Measurements from ENCODE around the gene NUP93. TPM values are rescaled to one million over a fixed set of nuclear protein-coding genes. Genes with fewer than 3 reads are reported as not detected.
"Not testable (repeated sequence)": the region's sequence is repeated elsewhere in the genome, so short reads cannot be mapped to it uniquely, and the experiment has no call there.

NUP93 gene
- total and polyA plus RNA-seq, 7 donors, result 13.8 to 35.8 (median 21.4) TPM

DNA sequence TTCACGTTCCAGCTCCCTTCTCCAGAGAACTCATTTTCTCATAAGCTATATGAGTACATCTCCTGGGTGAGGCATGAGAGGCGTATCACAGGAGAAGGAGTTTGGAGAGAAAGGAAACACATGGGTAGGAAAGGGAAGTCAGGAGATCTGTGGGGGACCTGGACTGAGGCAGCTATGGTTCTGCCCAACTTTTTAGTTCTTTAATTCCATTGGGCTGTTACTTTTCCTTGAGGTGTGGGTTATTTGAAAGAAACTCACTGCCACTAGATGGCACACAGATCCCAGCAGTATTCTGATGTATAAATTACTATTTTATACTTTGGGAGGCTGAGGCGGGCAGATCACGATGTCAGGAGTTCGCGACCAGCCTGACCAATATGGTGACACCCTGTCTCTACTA, 63.6 kb downstream of the NUP93 start:
- no peaks in the 10 kb centered on the region for H3K4me1 ChIP-seq
- TF ChIP-seq POLR2AphosphoS5 (IDR thresholded peaks at IDR 0.05), result no peak
- TF ChIP-seq POLR2A (IDR thresholded peaks at IDR 0.05), result no peak
- TF ChIP-seq, protein P1, sequence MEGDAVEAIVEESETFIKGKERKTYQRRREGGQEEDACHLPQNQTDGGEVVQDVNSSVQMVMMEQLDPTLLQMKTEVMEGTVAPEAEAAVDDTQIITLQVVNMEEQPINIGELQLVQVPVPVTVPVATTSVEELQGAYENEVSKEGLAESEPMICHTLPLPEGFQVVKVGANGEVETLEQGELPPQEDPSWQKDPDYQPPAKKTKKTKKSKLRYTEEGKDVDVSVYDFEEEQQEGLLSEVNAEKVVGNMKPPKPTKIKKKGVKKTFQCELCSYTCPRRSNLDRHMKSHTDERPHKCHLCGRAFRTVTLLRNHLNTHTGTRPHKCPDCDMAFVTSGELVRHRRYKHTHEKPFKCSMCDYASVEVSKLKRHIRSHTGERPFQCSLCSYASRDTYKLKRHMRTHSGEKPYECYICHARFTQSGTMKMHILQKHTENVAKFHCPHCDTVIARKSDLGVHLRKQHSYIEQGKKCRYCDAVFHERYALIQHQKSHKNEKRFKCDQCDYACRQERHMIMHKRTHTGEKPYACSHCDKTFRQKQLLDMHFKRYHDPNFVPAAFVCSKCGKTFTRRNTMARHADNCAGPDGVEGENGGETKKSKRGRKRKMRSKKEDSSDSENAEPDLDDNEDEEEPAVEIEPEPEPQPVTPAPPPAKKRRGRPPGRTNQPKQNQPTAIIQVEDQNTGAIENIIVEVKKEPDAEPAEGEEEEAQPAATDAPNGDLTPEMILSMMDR (IDR thresholded peaks at IDR 0.05), result no peak
- intact Hi-C loops (cut with DNase I), result no loop called here
- 75 to 79% methylated on average over 6 of the region's 6 CpGs for WGBS, 2 donors
- no peak overlapping the region for H3K27ac ChIP-seq
- no peak overlapping the region for H3K4me3 ChIP-seq
- no peaks in the 10 kb centered on the region for H3K9me3 ChIP-seq
- DNase-seq, result no peak
- no peaks in the 10 kb centered on the region for H3K27me3 ChIP-seq
- no peaks in the 10 kb centered on the region for H3K36me3 ChIP-seq

DNA sequence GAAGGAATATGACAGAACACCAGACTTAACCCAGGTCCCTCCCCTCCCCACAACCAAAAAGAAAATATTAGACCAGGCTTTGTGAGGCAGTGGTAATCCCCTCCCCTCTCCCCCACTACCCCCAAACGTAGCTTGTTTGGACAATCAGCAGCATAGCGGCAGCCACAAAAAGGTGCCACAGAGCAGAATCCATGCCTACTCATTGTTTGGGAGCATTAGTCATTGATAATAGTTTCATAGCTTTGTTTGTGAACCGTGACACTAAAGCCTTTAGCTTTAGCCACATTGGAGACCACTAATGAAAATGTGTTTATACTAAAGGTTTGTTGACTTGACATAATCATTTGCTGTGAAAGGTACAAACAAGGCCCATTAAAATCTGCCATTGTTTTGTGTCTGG, 65.1 kb downstream of the NUP93 start:
- Histone ChIP-seq H3K36me3 (no peaks in the 10 kb centered on the region), H3K4me1 (no peaks in the 10 kb centered on the region), H3K9me3 (no peaks in the 10 kb centered on the region), H3K27ac (no peak overlapping the region), H3K27me3 (no peaks in the 10 kb centered on the region), H3K4me3 (no peak overlapping the region)
- TF ChIP-seq, protein P1 (IDR thresholded peaks at IDR 0.05), result no peak
- TF ChIP-seq POLR2AphosphoS5 (IDR thresholded peaks at IDR 0.05) (no peak), POLR2A (IDR thresholded peaks at IDR 0.05) (no peak), EP300 (IDR thresholded peaks at IDR 0.05) (no peak)
- 88 to 93% methylated on average over 3 of the region's 3 CpGs for WGBS, 2 donors
- intact Hi-C loops (cut with DNase I), result no loop called here
- DNase-seq, result no peak

DNA sequence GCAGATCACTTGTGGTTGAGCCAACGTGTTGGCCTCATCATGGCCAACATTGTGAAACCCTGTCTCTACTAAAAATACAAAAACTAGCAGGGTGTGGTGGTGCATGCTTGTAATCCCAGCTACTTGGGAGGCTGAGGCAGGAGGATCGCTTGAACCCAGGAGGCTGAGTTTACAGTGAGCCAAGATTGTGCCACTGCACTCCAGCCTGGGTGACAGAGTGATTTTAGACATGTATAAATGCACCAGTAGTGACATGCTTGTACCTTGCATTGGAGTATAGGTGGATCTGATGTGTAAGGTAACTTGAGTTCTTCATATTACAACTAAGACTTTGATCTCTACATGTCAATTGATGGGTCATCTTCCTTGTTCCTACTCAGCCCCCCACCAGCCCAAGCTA, 67.1 kb downstream of the NUP93 start:
- 94 to 98% methylated on average over 2 of the region's 2 CpGs for WGBS, 2 donors
- H3K27me3 ChIP-seq; DNase-seq; H3K27ac ChIP-seq; H3K4me1 ChIP-seq; H3K4me3 ChIP-seq; H3K9me3 ChIP-seq; H3K36me3 ChIP-seq; intact Hi-C loops (cut with DNase I): not testable (repeated sequence)

DNA sequence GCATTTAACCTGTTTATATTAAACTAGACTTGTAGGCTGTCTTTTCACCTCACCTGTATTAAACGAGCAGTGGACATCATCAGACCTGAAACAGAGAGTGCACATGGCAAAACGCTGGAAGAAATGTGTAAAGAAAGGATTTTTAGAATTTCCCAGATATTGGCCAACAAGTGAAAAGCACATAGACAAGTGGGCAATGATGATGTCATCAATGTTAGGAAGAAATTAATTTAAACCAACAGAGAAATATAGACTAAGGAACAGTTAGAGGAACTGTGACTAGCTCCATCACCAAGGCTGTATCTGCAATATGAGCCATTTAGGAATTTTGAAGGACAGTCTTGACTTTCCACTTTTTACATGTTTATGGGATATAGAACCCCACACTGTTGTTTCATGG, 67.9 kb downstream of the NUP93 start:
- intact Hi-C loops (cut with DNase I), result no loop called here
- 93 to 95% methylated on average over 2 of the region's 2 CpGs for WGBS, 2 donors
- Histone ChIP-seq H3K36me3 (no peaks in the 10 kb centered on the region), H3K4me1 (no peaks in the 10 kb centered on the region), H3K4me3 (no peak overlapping the region), H3K27ac (no peak overlapping the region), H3K27me3 (no peaks in the 10 kb centered on the region), H3K9me3 (no peaks in the 10 kb centered on the region)
- no peak for DNase-seq
- no peak for TF ChIP-seq POLR2AphosphoS5 (IDR thresholded peaks at IDR 0.05)

DNA sequence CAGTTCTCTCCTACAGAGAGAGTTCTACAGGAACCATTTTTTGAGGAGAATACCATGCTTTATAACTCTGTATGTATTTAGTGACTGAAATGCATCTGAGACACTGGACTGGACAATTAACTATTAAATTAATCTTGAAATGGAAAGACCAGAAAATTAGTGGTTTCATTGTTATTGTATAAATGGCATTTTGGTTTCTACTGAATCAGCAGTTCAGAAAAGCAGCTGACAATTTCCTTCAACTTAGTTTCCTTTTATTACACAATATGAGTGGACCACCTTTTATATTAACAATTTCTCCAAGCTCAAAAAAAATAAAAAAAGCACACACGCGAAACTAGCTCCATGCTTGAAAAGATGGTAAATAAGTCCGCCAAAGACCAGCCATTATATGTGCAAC, 69.0 kb downstream of the NUP93 start:
- DNase-seq, result no peak
- 97% methylated on average over 3 of the region's 3 CpGs for WGBS, 2 donors
- no peak overlapping the region for H3K4me3 ChIP-seq
- TF ChIP-seq POLR2AphosphoS5 (IDR thresholded peaks at IDR 0.05) (no peak), EP300 (IDR thresholded peaks at IDR 0.05) (no peak), POLR2A (IDR thresholded peaks at IDR 0.05) (no peak)
- TF ChIP-seq, protein P1 (IDR thresholded peaks at IDR 0.05), result no peak
- H3K36me3 ChIP-seq, result no peaks in the 10 kb centered on the region
- intact Hi-C loops (cut with DNase I), result no loop called here
- no peaks in the 10 kb centered on the region for H3K9me3 ChIP-seq
- H3K27ac ChIP-seq, result no peak overlapping the region
- no peaks in the 10 kb centered on the region for H3K4me1 ChIP-seq
- H3K27me3 ChIP-seq, result no peaks in the 10 kb centered on the region

DNA sequence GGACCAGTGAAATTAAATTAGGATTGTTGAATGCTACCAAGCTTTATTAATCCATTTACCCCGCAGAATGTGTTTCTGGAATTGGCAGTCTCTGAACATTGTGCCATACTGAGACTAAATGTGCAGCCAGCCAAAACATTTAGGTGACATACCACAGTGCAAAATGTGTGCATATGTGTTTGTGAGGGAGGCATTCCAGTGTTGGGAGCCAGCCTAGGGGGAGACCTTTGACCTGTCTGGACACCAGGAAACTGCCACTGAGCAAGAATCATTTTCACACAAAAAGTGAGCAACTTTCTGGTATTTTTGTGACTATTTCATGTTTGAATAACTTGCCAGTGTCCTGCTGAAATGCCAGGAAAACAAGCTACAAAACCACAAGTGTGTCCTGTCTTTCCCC, 70.4 kb downstream of the NUP93 start:
- Histone ChIP-seq H3K27ac (no peak overlapping the region), H3K4me1 (no peaks in the 10 kb centered on the region), H3K36me3 (peaks cover 0 to 5% (median 0%) of the 10 kb centered on the region in 4 donors), H3K4me3 (no peak overlapping the region), H3K27me3 (no peaks in the 10 kb centered on the region), H3K9me3 (no peaks in the 10 kb centered on the region)
- DNase-seq, result no peak
- TF ChIP-seq EP300 (IDR thresholded peaks at IDR 0.05) (no peak), POLR2AphosphoS5 (IDR thresholded peaks at IDR 0.05) (no peak), POLR2A (IDR thresholded peaks at IDR 0.05) (no peak)
- TF ChIP-seq, protein P1 (IDR thresholded peaks at IDR 0.05), result no peak
- intact Hi-C loops (cut with DNase I), result no loop called here
- WGBS, 2 donors, result 91 to 98% methylated on average over 1 of the region's 1 CpG
